ENCODE data around the gene GLCCI1.

The GLCCI1 gene

GRCh38 chr7:7964250-7964649, 4.3 kb upstream of the GLCCI1 start:
- no peak for DNase-seq

- no peak for DNase-seq
Measured at GRCh38 chr7:7964691-7965090, 3.9 kb upstream of the GLCCI1 start.

DNA sequence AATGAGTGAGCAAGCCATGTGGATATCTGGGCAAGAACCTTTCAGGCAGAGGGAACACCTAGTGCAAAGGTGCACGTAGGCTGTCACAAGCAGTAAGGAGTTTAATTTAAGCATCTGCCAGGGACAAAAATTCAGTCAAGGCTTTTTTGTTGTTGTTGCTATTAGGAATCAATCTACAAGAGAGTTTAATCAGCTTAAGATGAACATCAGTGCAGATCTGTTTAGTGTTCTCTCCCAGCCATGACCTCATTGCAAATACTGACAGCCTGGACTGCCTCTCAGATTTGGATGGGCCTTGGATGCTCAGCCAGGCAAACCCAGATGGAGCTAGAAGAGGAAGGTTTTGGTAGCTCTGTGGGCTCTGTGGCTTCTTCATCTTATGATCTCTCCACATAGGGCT, 3.3 kb upstream of the GLCCI1 start:
- no peak for DNase-seq

DNA sequence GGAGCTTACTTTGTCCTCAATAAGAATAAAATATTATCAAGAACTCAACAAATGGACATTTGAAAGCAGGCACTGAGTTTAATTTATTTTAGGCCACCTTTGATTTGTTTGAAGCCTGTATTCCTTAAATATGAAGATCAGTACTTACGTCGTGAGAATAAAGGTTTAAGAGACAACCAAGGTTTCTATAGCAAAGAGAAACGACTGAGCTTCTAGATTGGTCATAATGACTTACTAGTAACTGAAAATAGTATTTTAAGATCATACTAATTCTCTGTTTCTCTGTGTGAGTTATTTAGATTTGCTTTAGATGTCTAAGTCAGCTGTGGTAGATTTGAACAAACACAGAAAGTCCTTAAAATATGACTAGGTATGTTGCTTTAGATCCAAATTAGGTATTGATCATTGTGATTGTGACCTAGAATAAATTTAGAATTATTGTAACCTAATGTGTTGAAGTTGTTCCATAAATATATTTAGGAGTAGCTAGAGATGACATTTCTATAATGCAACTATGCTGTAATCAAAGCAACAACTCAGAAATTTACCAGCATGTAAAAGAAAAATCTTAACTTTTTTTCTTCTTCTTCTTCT, 2.4 kb upstream of the GLCCI1 start:
- DNase-seq = no peak

DNA sequence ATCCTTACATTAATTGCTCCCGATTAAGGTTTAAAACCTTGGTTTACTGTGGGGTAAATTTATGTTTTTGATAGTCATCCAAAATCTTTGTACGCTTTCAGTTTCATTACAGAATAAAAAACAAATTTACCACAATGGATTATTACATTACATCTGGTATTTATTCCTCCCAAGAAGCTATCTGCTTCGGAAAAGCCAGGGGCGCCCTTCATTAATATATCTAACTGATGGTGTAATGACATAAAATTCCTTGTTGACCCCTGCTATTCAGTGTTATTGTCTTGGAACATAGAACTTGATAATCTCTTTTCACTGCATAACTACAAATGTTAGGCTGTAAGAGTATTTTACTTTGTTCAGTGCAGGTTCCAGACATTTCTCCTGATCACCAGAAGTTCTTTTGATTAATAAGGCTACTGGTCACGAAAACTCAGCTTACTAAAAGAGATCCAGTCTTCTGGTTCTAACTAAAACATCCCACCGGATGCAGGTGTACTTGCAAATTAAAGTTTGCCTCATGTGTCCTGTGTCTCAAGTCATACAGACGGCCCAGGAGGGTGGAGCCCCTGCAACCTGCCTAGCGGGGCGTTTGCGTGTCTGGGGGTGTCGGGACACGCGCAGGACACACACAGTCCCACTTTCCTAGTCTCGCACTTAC, 581 bp upstream of the GLCCI1 start:
- DNase-seq = no peak

GRCh38 chr7:7969306-7970236, 975 bp downstream of the GLCCI1 start:
- peak; percentile 59 for DNase-seq

DNA sequence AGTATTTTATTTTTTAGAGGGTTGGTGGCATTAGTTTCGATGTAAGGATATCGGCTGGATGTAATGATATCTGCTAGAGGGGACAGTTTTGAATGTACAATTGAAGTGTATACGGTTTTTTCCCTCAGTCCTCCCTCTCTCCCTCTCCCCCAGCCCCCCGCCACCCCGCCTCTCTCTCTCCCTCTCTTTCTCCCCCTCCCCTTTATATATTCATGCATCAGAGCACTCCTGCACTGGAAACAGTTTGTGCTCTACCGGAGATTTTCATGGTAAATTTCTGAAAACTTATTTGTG, 1.6 kb downstream of the GLCCI1 start:
- peak; percentile 16 for DNase-seq

- DNase-seq = peak; percentile 17
Measured at GRCh38 chr7:7970531-7971307, 2.1 kb downstream of the GLCCI1 start.

GRCh38 chr7:7971308-7972040, 2.9 kb downstream of the GLCCI1 start:
- DNase-seq = no peak

- peak; percentile 33 for DNase-seq
Measured at GRCh38 chr7:7972128-7972527, 3.5 kb downstream of the GLCCI1 start.

DNA sequence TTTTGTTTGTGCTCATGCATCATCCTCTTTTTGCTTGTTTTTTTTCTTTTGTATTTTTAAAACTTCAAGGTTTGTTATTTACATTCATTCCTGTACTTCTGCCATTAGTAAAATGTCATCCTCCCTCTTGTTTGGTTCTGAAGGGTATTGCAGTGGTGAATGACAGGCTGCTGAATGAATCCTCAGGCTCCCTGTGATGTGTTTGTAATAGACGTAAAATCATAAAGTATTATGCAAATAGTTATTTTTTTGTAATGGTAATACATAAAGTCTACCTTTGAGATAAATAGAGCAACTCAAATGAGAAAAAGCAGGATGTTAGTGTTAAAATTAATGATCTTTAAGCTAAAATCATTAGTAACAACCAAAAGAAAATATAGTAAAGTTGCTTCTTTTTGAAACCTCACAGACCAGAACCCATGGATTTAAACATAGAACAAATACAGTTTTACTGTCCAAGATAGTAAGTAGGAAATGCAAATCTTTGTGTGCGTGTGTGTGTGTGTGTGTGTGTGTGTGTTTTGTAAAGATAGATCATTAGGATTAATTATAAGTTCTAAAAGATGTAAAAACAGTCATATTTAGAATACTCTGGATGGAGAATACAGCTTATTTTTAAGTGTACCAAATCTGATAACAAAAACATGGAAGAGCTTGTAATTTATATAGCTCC, 4.5 kb downstream of the GLCCI1 start:
- no peak for DNase-seq

GRCh38 chr7:7976677-7977076, 8.1 kb downstream of the GLCCI1 start:
- DNase-seq = no peak

- DNase-seq = no peak
Measured at GRCh38 chr7:7977774-7978173, 9.2 kb downstream of the GLCCI1 start.

GRCh38 chr7:7978860-7979259, 10.3 kb downstream of the GLCCI1 start:
- no peak for DNase-seq

DNA sequence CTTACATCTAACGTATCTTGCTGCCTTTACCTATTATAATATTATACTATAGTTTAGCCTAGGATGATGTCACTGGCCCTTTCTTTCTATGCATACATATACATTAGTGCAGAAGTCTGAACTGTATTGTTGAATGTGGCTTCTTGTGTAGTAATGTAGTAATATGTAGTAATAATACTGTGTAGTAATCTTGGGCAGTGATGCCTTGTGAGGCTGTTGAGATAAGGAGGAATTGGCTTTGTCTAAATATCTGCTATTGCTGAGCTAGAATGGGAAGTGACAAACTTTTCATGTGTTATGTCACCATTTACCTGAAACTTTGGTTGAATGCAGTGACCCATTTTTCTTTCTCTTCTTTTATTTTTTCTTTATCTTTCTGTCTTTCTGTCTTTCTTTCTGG, 11.0 kb downstream of the GLCCI1 start:
- DNase-seq = no peak

DNA sequence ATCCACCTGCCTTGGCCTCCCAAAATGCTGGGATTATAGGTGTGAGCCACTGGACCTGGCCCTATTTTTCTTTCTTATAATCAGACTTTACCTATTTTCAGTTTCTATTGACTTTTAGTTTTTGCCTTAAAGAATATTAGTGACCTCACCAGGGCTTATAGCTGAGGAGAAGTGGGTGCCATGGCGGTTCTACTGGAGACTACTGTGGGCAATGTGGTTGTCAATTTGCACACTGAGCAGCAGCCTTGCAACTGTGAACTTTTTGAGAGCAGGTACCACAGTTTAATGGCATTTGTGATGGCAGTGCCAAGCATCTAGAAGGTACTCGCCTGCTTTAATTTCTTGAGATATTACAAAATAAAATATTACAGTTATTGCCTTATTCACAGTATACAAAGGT, 11.5 kb downstream of the GLCCI1 start:
- no peak for DNase-seq

- DNase-seq = no peak
Measured at GRCh38 chr7:7982904-7983303, 14.3 kb downstream of the GLCCI1 start.

DNA sequence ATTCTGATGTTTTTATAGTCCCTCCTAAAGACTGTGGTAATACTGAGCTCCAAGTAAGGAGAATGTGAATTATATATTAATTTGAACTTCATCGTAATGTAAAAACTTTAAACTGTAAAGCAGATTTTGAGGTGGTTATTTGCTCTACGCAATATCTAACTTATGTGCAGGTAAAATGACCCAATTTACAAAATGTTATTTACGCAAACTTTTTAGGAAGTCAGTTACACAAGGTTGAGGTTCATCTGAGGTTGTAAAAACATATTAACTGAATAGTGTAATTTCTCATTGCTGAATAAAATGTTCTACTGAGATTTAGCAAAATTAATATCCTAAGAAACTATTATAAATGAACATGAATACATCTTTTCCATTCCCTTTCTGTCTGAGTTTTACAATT, 15.8 kb downstream of the GLCCI1 start:
- no peak for DNase-seq

- no peak for DNase-seq
Measured at GRCh38 chr7:7988706-7989105, 20.1 kb downstream of the GLCCI1 start.

- DNase-seq = no peak
Measured at GRCh38 chr7:7989133-7989532, 20.5 kb downstream of the GLCCI1 start.

DNA sequence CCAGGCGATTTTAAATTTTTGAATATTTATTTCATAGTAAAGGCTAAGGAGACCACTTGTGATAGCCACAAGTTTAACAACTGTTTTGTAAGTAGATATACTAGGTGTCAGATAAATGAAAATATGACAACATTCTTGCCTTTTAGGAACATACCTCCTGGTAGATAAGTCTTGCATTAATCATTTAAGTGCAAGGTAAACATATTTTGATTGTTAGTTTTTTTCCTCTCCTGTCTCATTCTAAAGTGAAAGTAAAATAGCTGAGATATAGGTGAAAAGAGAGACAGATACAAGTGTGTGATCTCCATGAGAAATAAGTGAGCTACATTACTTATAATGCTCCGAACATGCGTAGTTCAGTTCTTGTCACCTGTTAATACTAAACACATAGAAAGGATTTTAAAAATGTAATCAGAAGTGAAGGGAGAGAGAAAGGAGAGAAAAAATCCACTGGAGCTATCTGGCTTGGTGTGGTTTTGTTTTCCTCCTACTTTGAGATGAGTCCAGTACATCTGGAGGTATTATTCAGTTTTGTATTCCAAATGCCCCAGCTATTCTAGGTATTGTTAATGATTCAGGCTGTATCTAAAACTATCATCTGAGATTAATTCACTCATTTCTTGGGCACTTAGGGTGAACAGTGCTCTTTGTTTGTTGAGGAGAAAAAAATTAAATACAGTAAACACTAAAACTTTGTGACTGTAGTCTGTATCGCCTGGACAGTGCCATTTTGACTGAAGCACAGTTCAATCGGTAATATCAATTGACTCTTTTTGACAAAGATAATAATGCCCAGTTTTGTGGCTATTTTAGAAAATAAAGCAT, 21.2 kb downstream of the GLCCI1 start:
- DNase-seq = no peak

Data from CD4-positive, alpha-beta T cell treated with Interleukin-17A for 4 hours (primary cell).